ENCODE results near the gene MICB.

Gene MICB

DNA sequence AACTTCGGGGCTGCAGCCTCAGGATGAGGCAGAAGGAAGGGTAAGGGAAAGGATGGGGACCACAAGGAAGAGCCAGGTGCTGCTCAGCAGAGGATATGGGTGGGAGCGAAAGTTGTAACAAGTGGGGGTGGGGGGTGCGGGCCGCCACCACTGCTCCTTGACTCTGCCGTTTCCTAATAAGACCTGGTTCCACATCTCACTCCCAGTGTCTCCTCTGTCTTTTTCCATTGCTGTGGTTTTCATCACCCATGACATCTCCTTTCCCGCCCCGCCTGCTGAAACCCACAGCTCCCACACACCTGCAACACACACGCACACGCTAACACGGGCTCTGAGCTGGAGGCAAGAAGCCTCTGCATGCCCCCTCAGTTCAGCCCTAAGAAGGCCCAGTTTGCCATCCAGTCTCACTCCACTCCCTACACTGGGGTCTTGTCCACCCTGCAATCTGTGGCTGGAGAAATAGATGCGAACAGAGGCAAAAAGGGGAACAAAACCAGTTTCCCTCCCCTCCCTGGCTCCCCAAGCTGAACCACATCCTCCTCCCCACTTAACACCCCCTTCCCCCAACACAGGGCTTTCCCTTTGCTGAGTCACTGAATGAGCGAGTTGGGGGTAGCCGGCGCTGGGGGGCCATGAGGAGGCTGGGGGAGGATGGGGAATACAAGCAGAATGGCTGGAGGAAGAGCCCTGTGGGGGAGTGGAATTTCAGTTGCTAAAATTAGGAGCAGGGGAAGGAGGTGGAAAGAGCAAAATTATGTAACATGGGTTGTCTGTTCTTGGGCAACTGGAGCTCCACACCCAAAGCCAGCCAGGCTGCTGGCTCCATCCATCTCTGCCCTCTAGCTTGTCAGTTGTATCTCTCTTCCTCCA lies 60.9 kb downstream of the MICB start:
- ChIA-PET CTCF (no interaction called here), POLR2A (interaction anchor here (1.2 kb wide), 1 partner anchor 11 kb away, joined by 5 read pairs; the partner anchor contains the start of gene NFKBIL1)
- no peak for DNase-seq (ENCODE audit: extremely low spot score)
- no peak for TF ChIP-seq SUZ12 (IDR thresholded peaks at IDR 0.05)
- TF ChIP-seq FOXK2 (IDR thresholded peaks at IDR 0.05): no peak
- no peak for TF ChIP-seq NFRKB (IDR thresholded peaks at IDR 0.05)
- TF ChIP-seq ELF4 (IDR thresholded peaks at IDR 0.05): no peak
- TF ChIP-seq SP1 (IDR thresholded peaks at IDR 0.05): no peak
- TF ChIP-seq ARNT (IDR thresholded peaks at IDR 0.05): no peak
- TF ChIP-seq, protein P1, sequence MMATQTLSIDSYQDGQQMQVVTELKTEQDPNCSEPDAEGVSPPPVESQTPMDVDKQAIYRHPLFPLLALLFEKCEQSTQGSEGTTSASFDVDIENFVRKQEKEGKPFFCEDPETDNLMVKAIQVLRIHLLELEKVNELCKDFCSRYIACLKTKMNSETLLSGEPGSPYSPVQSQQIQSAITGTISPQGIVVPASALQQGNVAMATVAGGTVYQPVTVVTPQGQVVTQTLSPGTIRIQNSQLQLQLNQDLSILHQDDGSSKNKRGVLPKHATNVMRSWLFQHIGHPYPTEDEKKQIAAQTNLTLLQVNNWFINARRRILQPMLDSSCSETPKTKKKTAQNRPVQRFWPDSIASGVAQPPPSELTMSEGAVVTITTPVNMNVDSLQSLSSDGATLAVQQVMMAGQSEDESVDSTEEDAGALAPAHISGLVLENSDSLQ (IDR thresholded peaks at IDR 0.05): no peak
- no peak for TF ChIP-seq L3MBTL2 (conservative IDR thresholded peaks at IDR 0.05)
- TF ChIP-seq CTBP1 (IDR thresholded peaks at IDR 0.05; ENCODE audit: borderline replicate concordance): no peak
- TF ChIP-seq BHLHE40 (IDR thresholded peaks at IDR 0.05; ENCODE audit: borderline replicate concordance): no peak
- no peak for TF ChIP-seq FOXM1 (IDR thresholded peaks at IDR 0.05; ENCODE audit: borderline replicate concordance)
- TF ChIP-seq HDGF (IDR thresholded peaks at IDR 0.05; ENCODE audit: borderline replicate concordance): no peak
- no peak for TF ChIP-seq TARDBP (IDR thresholded peaks at IDR 0.05)

- CTCF ChIA-PET: no interaction called here
- DNase-seq (ENCODE audit: extremely low spot score): no peak
- TF ChIP-seq HDGF (IDR thresholded peaks at IDR 0.05; ENCODE audit: borderline replicate concordance): no peak
- no peak for TF ChIP-seq FOXK2 (IDR thresholded peaks at IDR 0.05)
- no peak for TF ChIP-seq ZNF384 (IDR thresholded peaks at IDR 0.05)
- TF ChIP-seq ARNT (IDR thresholded peaks at IDR 0.05): no peak
- TF ChIP-seq FOXA1 (IDR thresholded peaks at IDR 0.05): no peak
- no peak for TF ChIP-seq LEF1 (IDR thresholded peaks at IDR 0.05; ENCODE audit: borderline replicate concordance)
- TF ChIP-seq BHLHE40 (IDR thresholded peaks at IDR 0.05; ENCODE audit: borderline replicate concordance): no peak
- no peak for TF ChIP-seq FOXM1 (IDR thresholded peaks at IDR 0.05; ENCODE audit: borderline replicate concordance)
- TF ChIP-seq CTBP1 (IDR thresholded peaks at IDR 0.05; ENCODE audit: borderline replicate concordance): no peak
- TF ChIP-seq ELF4 (IDR thresholded peaks at IDR 0.05): no peak
- no peak for TF ChIP-seq NFRKB (IDR thresholded peaks at IDR 0.05)
- no peak for TF ChIP-seq L3MBTL2 (conservative IDR thresholded peaks at IDR 0.05)
- TF ChIP-seq SP1 (IDR thresholded peaks at IDR 0.05): no peak
- TF ChIP-seq, protein P1 (IDR thresholded peaks at IDR 0.05): no peak
- POLR2A ChIA-PET: interaction anchor here (1.2 kb wide), 1 partner anchor 12 kb away, joined by 5 read pairs; the partner anchor contains the start of gene NFKBIL1
Observed at GRCh38 chr6:31559606-31559957, 61.6 kb downstream of the MICB start.

GRCh38 chr6:31559958-31560696 lies 62.2 kb downstream of the MICB start:
- POLR2A ChIA-PET: interaction anchor here (0.6 to 1.2 kb wide), 3 partner anchors 12 to 61 kb away, joined by 3 to 5 read pairs (median 3); partner anchors contain the start of gene NFKBIL1
- DNase-seq (ENCODE audit: extremely low spot score): no peak
- CTCF ChIA-PET: no interaction called here
- TF ChIP-seq FOXK2 (IDR thresholded peaks at IDR 0.05) (no peak), L3MBTL2 (conservative IDR thresholded peaks at IDR 0.05) (no peak), NFRKB (IDR thresholded peaks at IDR 0.05) (no peak), FOXM1 (IDR thresholded peaks at IDR 0.05; ENCODE audit: borderline replicate concordance) (no peak), FOXA1 (IDR thresholded peaks at IDR 0.05) (no peak)

- no peak for DNase-seq (ENCODE audit: extremely low spot score)
- POLR2A ChIA-PET: interaction anchor here (0.6 kb wide), 2 partner anchors 20 to 61 kb away, joined by 3 read pairs; no protein-coding TSS in a partner anchor
- CTCF ChIA-PET: no interaction called here
- no peak for TF ChIP-seq ZNF384 (IDR thresholded peaks at IDR 0.05)
- no peak for TF ChIP-seq L3MBTL2 (conservative IDR thresholded peaks at IDR 0.05)
- TF ChIP-seq HDGF (IDR thresholded peaks at IDR 0.05; ENCODE audit: borderline replicate concordance): no peak
- TF ChIP-seq SP1 (IDR thresholded peaks at IDR 0.05): no peak
- TF ChIP-seq, protein P1 (IDR thresholded peaks at IDR 0.05): no peak
- TF ChIP-seq BHLHE40 (IDR thresholded peaks at IDR 0.05; ENCODE audit: borderline replicate concordance): no peak
- TF ChIP-seq ARNT (IDR thresholded peaks at IDR 0.05): no peak
- no peak for TF ChIP-seq LEF1 (IDR thresholded peaks at IDR 0.05; ENCODE audit: borderline replicate concordance)
- no peak for TF ChIP-seq TARDBP (IDR thresholded peaks at IDR 0.05)
- TF ChIP-seq CTBP1 (IDR thresholded peaks at IDR 0.05; ENCODE audit: borderline replicate concordance): no peak
- TF ChIP-seq NFRKB (IDR thresholded peaks at IDR 0.05): no peak
- no peak for TF ChIP-seq FOXK2 (IDR thresholded peaks at IDR 0.05)
- no peak for TF ChIP-seq FOXM1 (IDR thresholded peaks at IDR 0.05; ENCODE audit: borderline replicate concordance)
- no peak for TF ChIP-seq SUZ12 (IDR thresholded peaks at IDR 0.05)
- TF ChIP-seq ELF4 (IDR thresholded peaks at IDR 0.05): no peak
- no peak for TF ChIP-seq FOXA1 (IDR thresholded peaks at IDR 0.05)
Observed at GRCh38 chr6:31560697-31561058, 62.7 kb downstream of the MICB start.
